Peyer's patch (tissue), 4 donors: ENCODE data around the gene GTPBP3.

Experiments
- POLR2A ChIP-seq, 2 donors: fragments of 450-650 bp; IDR thresholded peaks; one replicate each; pipeline ENCODE4 v1.5.1; 2017; ENCODE audit warnings: antibody characterized with exemption in 2 of 2, mild to moderate bottlenecking in 2 of 2, moderate library complexity in 2 of 2
- TF ChIP-seq, protein P1 (sequence below), 6 experiments: fragments of 450-650 bp in 4 of 6; fragments of 200-600 bp in 2 of 6; sonication (generic) in 1 of 6; IDR thresholded peaks; one replicate each; pipeline ENCODE4 v1.5.1; 2017 to 2019; ENCODE audit warnings: antibody characterized with exemption in 6 of 6, mild to moderate bottlenecking in 3 of 6, moderate library complexity in 1 of 6

DNA sequence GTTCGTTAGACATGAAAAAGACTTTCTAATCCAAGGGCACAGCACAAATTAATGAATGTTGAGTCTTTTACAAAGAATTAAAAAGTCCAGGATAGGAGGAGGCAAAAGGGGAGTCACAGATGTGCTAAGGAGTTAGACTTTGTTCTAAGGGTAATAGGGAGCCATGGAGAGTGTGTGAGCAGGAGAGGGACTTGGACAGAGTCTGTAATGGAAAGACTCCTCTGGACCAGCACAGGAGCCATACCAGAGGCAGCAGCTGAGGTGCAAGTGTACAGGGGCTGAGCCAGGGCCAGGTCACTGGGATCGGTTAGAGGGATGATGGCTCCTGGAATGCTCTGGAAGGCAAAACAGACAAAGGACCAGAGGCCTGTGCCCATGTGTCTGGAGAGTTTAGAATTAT, 10.5 kb downstream of the GTPBP3 start:
- TF ChIP-seq, protein P1, sequence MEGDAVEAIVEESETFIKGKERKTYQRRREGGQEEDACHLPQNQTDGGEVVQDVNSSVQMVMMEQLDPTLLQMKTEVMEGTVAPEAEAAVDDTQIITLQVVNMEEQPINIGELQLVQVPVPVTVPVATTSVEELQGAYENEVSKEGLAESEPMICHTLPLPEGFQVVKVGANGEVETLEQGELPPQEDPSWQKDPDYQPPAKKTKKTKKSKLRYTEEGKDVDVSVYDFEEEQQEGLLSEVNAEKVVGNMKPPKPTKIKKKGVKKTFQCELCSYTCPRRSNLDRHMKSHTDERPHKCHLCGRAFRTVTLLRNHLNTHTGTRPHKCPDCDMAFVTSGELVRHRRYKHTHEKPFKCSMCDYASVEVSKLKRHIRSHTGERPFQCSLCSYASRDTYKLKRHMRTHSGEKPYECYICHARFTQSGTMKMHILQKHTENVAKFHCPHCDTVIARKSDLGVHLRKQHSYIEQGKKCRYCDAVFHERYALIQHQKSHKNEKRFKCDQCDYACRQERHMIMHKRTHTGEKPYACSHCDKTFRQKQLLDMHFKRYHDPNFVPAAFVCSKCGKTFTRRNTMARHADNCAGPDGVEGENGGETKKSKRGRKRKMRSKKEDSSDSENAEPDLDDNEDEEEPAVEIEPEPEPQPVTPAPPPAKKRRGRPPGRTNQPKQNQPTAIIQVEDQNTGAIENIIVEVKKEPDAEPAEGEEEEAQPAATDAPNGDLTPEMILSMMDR (IDR thresholded peaks at IDR 0.05): no peak
- TF ChIP-seq POLR2A (IDR thresholded peaks at IDR 0.05): no peak
